ENCODE measurements around the gene CYP4F12. TPM values are rescaled to one million over a fixed set of nuclear protein-coding genes. Genes with fewer than 3 reads are reported as not detected.

CYP4F12 gene
- total and polyA plus RNA-seq, 2 experiments from 2014 or later = not detected

DNA sequence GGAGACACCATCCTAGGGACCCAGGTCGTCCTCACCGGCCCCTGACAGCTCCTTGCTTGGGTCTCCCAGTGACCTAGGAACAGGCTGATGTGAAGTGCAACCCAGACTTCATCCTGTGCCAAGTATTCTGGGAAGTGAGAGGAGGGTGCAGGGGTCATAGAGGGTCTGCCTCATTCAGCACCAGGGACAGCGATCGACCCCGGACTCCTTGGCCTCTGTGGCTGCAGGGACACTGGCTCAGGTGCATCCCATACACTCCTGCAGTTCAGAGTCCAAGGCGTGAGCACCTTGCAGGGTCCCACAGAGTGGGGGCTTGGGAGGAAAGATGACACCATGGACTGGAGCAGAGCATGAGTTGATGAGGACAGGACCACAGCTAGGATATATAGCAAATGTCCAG, 44.9 kb downstream of the CYP4F12 start:
- Mint-ChIP-seq H3K27me3 (ENCODE audit: insufficient read depth, low read depth, poor library complexity) (peaks cover 7% of the 10 kb centered on the region), H3K27ac (no peak overlapping the region), H3K9me3 (peaks cover 91% of the 10 kb centered on the region), H3K4me1 (no peaks in the 10 kb centered on the region), H3K4me3 (no peak overlapping the region), H3K36me3 (ENCODE audit: low read depth) (peaks cover 39% of the 10 kb centered on the region)
- no peak overlapping the region for H3K27ac ChIP-seq (ENCODE audit: low read depth)
- no peak overlapping the region for H2AFZ ChIP-seq
- no peak for ATAC-seq
- no peaks in the 10 kb centered on the region for H3K27me3 ChIP-seq (ENCODE audit: insufficient read depth)
- no peaks in the 10 kb centered on the region for H4K20me1 ChIP-seq (replicated peaks; ENCODE audit: insufficient read depth)
- no peak overlapping the region for H3K4me3 ChIP-seq
- H3K4me2 ChIP-seq = no peak overlapping the region
- H3K36me3 ChIP-seq (ENCODE audit: insufficient read depth) = no peaks in the 10 kb centered on the region; the same call in 1 of the 2 replicates
- TF ChIP-seq JUNB (IDR thresholded peaks at IDR 0.05; ENCODE audit: unreplicated experiment) = no peak
- no peak for TF ChIP-seq STAT1 (IDR thresholded peaks at IDR 0.05; ENCODE audit: unreplicated experiment)
- peak; percentile 27 for TF ChIP-seq REST (IDR thresholded peaks at IDR 0.05; ENCODE audit: unreplicated experiment)
- no peak for TF ChIP-seq CREB1 (CRISPR knock-in tag; IDR thresholded peaks at IDR 0.05; ENCODE audit: low read depth)
- no peak for TF ChIP-seq ZNF114 (CRISPR knock-in tag; IDR thresholded peaks at IDR 0.05)
- H3K9me2 ChIP-seq (ENCODE audit: insufficient read depth) = no peaks in the 10 kb centered on the region
- H3K79me2 ChIP-seq (replicated peaks; ENCODE audit: insufficient read depth) = no peaks in the 10 kb centered on the region
- DNase-seq (ENCODE audit: low spot score) = no peak
- H3F3A ChIP-seq (replicated peaks; ENCODE audit: low read depth) = no peaks in the 10 kb centered on the region
- no peaks in the 10 kb centered on the region for H3K4me1 ChIP-seq (ENCODE audit: insufficient read depth)

DNA sequence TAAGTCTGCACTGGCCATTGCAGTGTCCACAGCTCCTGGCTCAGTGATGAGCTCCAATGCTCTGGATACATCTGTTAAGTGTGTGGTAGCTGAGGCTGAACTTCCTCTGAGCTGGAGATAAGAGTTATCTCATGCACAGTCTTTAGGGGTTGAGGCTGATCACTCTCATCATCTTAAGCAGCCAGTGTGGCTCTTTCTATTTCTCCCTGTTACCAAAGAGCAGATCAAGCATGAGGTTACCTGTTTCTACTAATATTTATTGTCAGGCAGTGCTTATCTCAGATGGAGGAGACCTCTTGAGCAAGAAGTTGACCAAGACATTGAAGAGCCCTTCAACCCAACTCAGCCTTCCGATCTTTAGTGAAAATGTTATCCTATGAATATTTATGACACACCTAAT, 48.4 kb downstream of the CYP4F12 start:
- H3K27me3 ChIP-seq (ENCODE audit: insufficient read depth) = no peaks in the 10 kb centered on the region
- peaks cover 6% of the 10 kb centered on the region for H3K27me3 Mint-ChIP-seq (ENCODE audit: insufficient read depth, low read depth, poor library complexity)
- TF ChIP-seq JUNB (IDR thresholded peaks at IDR 0.05; ENCODE audit: unreplicated experiment) (no peak), STAT1 (IDR thresholded peaks at IDR 0.05; ENCODE audit: unreplicated experiment) (no peak), ETS1 (IDR thresholded peaks at IDR 0.05) (no peak), POLR2AphosphoS5 (IDR thresholded peaks at IDR 0.05; ENCODE audit: low read depth) (no peak), EZH2phosphoT487 (IDR thresholded peaks at IDR 0.05; ENCODE audit: unreplicated experiment) (no peak), CTCF (conservative IDR thresholded peaks at IDR 0.05; ENCODE audit: low read depth in 2 of 2) (no peak), ZNF114 (CRISPR knock-in tag; IDR thresholded peaks at IDR 0.05) (no peak), ZNF331 (CRISPR knock-in tag; IDR thresholded peaks at IDR 0.05; ENCODE audit: low read depth) (no peak)

More for the DNA sequence above, 48.4 kb downstream of the CYP4F12 start:
- DNase-seq (ENCODE audit: low spot score) (no peak), ATAC-seq (no peak)
- H3K4me1 Mint-ChIP-seq = no peaks in the 10 kb centered on the region
- Histone ChIP-seq H3K9me2 (ENCODE audit: insufficient read depth) (no peaks in the 10 kb centered on the region), H3K4me2 (no peak overlapping the region), H3K27ac (ENCODE audit: low read depth) (no peak overlapping the region), H3F3A (replicated peaks; ENCODE audit: low read depth) (no peaks in the 10 kb centered on the region), H3K4me3 (no peak overlapping the region), H3K36me3 (ENCODE audit: insufficient read depth) (peaks cover 6% of the 10 kb centered on the region; the same call in 1 of the 2 replicates), H3K4me1 (ENCODE audit: insufficient read depth) (no peaks in the 10 kb centered on the region), H2AFZ (no peak overlapping the region), H3K79me2 (replicated peaks; ENCODE audit: insufficient read depth) (no peaks in the 10 kb centered on the region), H4K20me1 (replicated peaks; ENCODE audit: insufficient read depth) (no peaks in the 10 kb centered on the region)
- no peak overlapping the region for H3K4me3 Mint-ChIP-seq
- H3K36me3 Mint-ChIP-seq (ENCODE audit: low read depth) = peaks cover 32% of the 10 kb centered on the region
- H3K27ac Mint-ChIP-seq = no peak overlapping the region
- peaks cover 98% of the 10 kb centered on the region for H3K9me3 Mint-ChIP-seq
